ENCODE data around the gene METTL27. TPM values are rescaled to one million over a fixed set of nuclear protein-coding genes. Genes with fewer than 3 reads are reported as not detected.

The METTL27 gene
- polyA plus RNA-seq, 3 donors: 1.1 to 2.1 (median 1.2) TPM

- 93% methylated on average over 6 of the region's 8 CpGs for WGBS (ENCODE audit: insufficient coverage)
- no peak overlapping the region for H3K27ac Mint-ChIP-seq
Measured at GRCh38 chr7:73864981-73865711, 22.8 kb upstream of the METTL27 start.

GRCh38 chr7:73861305-73861704 lies 19.0 kb upstream of the METTL27 start:
- Histone ChIP-seq H3K4me1 (ENCODE audit: control insufficient read depth in 1 of 2, insufficient read depth in 2 of 2, low read length in 2 of 2) (no peaks in the 10 kb centered on the region), H3K27me3 (ENCODE audit: control insufficient read depth in 2 of 2, insufficient read depth in 2 of 2, low read length in 2 of 2) (peaks cover 0 to 2% of the 10 kb centered on the region in 2 donors), H3K27ac (ENCODE audit: low read depth in 1 of 2, low read length in 2 of 2) (no peak overlapping the region), H4K20me1 (ENCODE audit: insufficient read depth, low read length) (no peaks in the 10 kb centered on the region), H3K79me2 (ENCODE audit: insufficient read depth, low read length) (no peaks in the 10 kb centered on the region), H3K4me2 (replicated peaks; ENCODE audit: extremely low read depth, low read length, poor library complexity, severe bottlenecking) (no peak overlapping the region), H3K4me3 (replicated peaks in 1 of 3; ENCODE audit: low read depth in 2 of 3, low read length in 3 of 3) (no peak overlapping the region), H2AFZ (ENCODE audit: insufficient read depth, low read depth, low read length, poor library complexity, severe bottlenecking) (no peak overlapping the region), H3K9me3 (replicated peaks in 1 of 2; ENCODE audit: control insufficient read depth in 1 of 2, insufficient read depth in 1 of 2, low read length in 2 of 2) (no peaks in the 10 kb centered on the region), H3K36me3 (replicated peaks in 1 of 2; ENCODE audit: control insufficient read depth in 1 of 2, insufficient read depth in 2 of 2, low read length in 2 of 2) (no peaks in the 10 kb centered on the region), H3K9ac (ENCODE audit: insufficient read depth, low read length, poor library complexity, severe bottlenecking) (no peak overlapping the region)
- Mint-ChIP-seq H3K27ac (no peak overlapping the region), H3K36me3 (no peaks in the 10 kb centered on the region), H3K4me3 (no peak overlapping the region), H3K4me1 (no peaks in the 10 kb centered on the region), H3K9me3 (peaks cover 0 to 4% (median 0%) of the 10 kb centered on the region in 7 donors), H3K27me3 (ENCODE audit: low read depth in 3 of 3) (peaks cover 12 to 28% (median 24%) of the 10 kb centered on the region in 3 donors)
- no peak for DNase-seq
- no peak for TF ChIP-seq CTCF (IDR thresholded peaks at IDR 0.05)
- WGBS (ENCODE audit: insufficient coverage): 100% methylated on average over 2 of the region's 12 CpGs
- intact Hi-C loops (cut with micrococcal nuclease): loop anchor here in 1 of 2 donors (5.0 kb wide), 1 partner anchor 34 kb away; no protein-coding TSS in a partner anchor

More at GRCh38 chr7:73864981-73865711, 22.8 kb upstream of the METTL27 start:
- Mint-ChIP-seq H3K9me3 (peaks cover 0 to 1% (median 0%) of the 10 kb centered on the region in 7 donors), H3K36me3 (no peaks in the 10 kb centered on the region), H3K4me1 (no peaks in the 10 kb centered on the region), H3K27me3 (ENCODE audit: low read depth in 3 of 3) (peaks cover 2 to 10% (median 7%) of the 10 kb centered on the region in 3 donors), H3K4me3 (no peak overlapping the region)
- Histone ChIP-seq H4K20me1 (ENCODE audit: insufficient read depth, low read length) (no peaks in the 10 kb centered on the region), H3K9me3 (replicated peaks in 1 of 2; ENCODE audit: control insufficient read depth in 1 of 2, insufficient read depth in 1 of 2, low read length in 2 of 2) (no peaks in the 10 kb centered on the region), H3K27me3 (ENCODE audit: control insufficient read depth in 2 of 2, insufficient read depth in 2 of 2, low read length in 2 of 2) (no peaks in the 10 kb centered on the region), H3K27ac (ENCODE audit: low read depth in 1 of 2, low read length in 2 of 2) (no peak overlapping the region), H3K79me2 (ENCODE audit: insufficient read depth, low read length) (no peaks in the 10 kb centered on the region), H2AFZ (ENCODE audit: insufficient read depth, low read depth, low read length, poor library complexity, severe bottlenecking) (no peak overlapping the region), H3K4me1 (ENCODE audit: control insufficient read depth in 1 of 2, insufficient read depth in 2 of 2, low read length in 2 of 2) (no peaks in the 10 kb centered on the region), H3K4me2 (replicated peaks; ENCODE audit: extremely low read depth, low read length, poor library complexity, severe bottlenecking) (no peak overlapping the region), H3K36me3 (replicated peaks in 1 of 2; ENCODE audit: control insufficient read depth in 1 of 2, insufficient read depth in 2 of 2, low read length in 2 of 2) (no peaks in the 10 kb centered on the region), H3K9ac (ENCODE audit: insufficient read depth, low read length, poor library complexity, severe bottlenecking) (no peak overlapping the region), H3K4me3 (replicated peaks in 1 of 3; ENCODE audit: low read depth in 2 of 3, low read length in 3 of 3) (no peak overlapping the region)
- intact Hi-C loops (cut with micrococcal nuclease): loop anchor here in 1 of 2 donors (5.0 kb wide), 1 partner anchor 38 kb away; no protein-coding TSS in a partner anchor
- TF ChIP-seq CTCF (IDR thresholded peaks at IDR 0.05): no peak
- no peak for DNase-seq
